Measurements from ENCODE around the gene STARD5.

STARD5 gene

DNA sequence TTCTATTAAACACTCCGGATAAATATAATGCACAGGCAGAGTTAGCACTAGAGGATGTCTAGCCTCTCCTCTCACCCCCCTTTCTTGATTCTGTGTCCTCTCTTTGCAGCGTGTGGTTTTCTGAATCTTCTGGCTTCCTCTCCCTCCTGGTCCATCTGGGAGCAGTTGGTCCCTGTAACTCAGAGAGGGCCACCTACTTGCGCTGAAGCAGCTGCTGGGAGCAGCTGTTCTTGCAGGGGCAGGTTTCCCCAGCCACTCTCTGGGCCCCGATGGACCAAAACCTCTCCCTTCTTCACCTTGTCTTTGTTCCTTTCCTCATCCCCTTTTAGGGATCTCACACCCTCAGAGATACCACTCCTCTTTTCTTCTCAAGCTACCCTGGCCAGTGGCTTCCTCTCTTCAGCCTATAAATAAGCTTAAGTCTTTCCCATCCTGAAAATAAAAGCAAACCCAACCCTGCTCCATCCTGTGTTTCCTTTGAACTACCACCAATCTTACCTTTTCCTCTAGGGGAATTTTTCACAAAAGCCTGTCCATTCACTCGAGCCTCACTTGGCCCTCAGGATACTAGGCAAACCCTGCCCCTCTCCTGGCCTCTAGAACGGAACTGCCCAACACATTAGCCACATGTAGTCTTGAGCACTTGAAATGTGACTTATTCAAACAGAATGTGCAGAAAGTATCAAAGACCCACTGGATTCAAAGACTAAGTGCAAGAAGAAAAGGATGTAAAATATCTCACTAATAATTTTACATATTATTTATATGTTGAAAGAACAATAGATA is 59.7 kb downstream of the STARD5 start:
- no peak overlapping the region for H3K4me3 ChIP-seq (ENCODE audit: low read length)
- peaks cover 3% of the 10 kb centered on the region for H3K27me3 ChIP-seq (ENCODE audit: control insufficient read depth, insufficient read depth, low read length)
- no peak overlapping the region for H3K9ac ChIP-seq (ENCODE audit: low read length)
- no peaks in the 10 kb centered on the region for H3K36me3 ChIP-seq (ENCODE audit: control insufficient read depth, insufficient read depth, low read length)
- peaks cover 11% of the 10 kb centered on the region for H3K4me1 ChIP-seq (ENCODE audit: control insufficient read depth, insufficient read depth, low read length)
- H3K9me3 ChIP-seq (ENCODE audit: control insufficient read depth, low read length): no peaks in the 10 kb centered on the region

DNA sequence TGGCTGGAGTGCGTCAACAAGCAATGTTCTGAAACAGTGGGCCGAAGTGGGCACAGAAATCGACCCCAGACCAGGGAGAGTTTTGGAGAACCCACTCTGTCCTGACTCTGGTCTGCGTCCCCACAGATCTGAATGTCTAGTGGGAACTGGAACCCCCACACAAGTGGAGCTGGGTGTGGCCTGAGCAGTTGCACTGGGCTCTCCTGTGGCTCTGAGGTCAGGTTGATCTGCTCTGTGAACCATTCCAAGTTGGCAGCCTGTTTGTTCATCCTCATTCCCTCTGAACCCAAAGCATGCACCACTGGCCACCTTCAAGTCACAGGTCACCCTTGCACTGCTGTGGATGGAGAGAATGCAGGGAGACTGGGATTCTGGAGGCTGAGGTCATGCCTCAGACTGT is 60.5 kb downstream of the STARD5 start:
- Histone ChIP-seq H3K27me3 (ENCODE audit: control insufficient read depth, insufficient read depth, low read length) (peaks cover 3% of the 10 kb centered on the region), H3K9ac (ENCODE audit: low read length) (no peak overlapping the region), H3K36me3 (ENCODE audit: control insufficient read depth, insufficient read depth, low read length) (no peaks in the 10 kb centered on the region), H3K4me3 (ENCODE audit: low read length) (no peak overlapping the region), H3K4me1 (ENCODE audit: control insufficient read depth, insufficient read depth, low read length) (peaks cover 11% of the 10 kb centered on the region), H3K9me3 (ENCODE audit: control insufficient read depth, low read length) (no peaks in the 10 kb centered on the region)

GRCh38 chr15:81261172-81261811 is 62.6 kb downstream of the STARD5 start:
- H3K4me3 ChIP-seq (ENCODE audit: low read length): no peak overlapping the region
- no peaks in the 10 kb centered on the region for H3K36me3 ChIP-seq (ENCODE audit: control insufficient read depth, insufficient read depth, low read length)
- peaks cover 3% of the 10 kb centered on the region for H3K27me3 ChIP-seq (ENCODE audit: control insufficient read depth, insufficient read depth, low read length)
- H3K4me1 ChIP-seq (ENCODE audit: control insufficient read depth, insufficient read depth, low read length): peaks cover 9% of the 10 kb centered on the region
- no peak overlapping the region for H3K9ac ChIP-seq (ENCODE audit: low read length)
- H3K9me3 ChIP-seq (ENCODE audit: control insufficient read depth, low read length): no peaks in the 10 kb centered on the region

GRCh38 chr15:81259760-81260298 is 64.1 kb downstream of the STARD5 start:
- Histone ChIP-seq H3K9me3 (ENCODE audit: control insufficient read depth, low read length) (no peaks in the 10 kb centered on the region), H3K9ac (ENCODE audit: low read length) (no peak overlapping the region), H3K4me1 (ENCODE audit: control insufficient read depth, insufficient read depth, low read length) (no peaks in the 10 kb centered on the region), H3K27me3 (ENCODE audit: control insufficient read depth, insufficient read depth, low read length) (no peaks in the 10 kb centered on the region), H3K36me3 (ENCODE audit: control insufficient read depth, insufficient read depth, low read length) (no peaks in the 10 kb centered on the region), H3K4me3 (ENCODE audit: low read length) (no peak overlapping the region)
